ENCODE data around the gene LRRC36. TPM values are rescaled to one million over a fixed set of nuclear protein-coding genes. Genes with fewer than 3 reads are reported as not detected.

LRRC36 gene
- total and polyA plus RNA-seq, 2 of the 13 experiments (the other 11 are each of a cell fraction or from before 2014, with no cell fraction given) = 0.12 to 0.15 TPM

- TF ChIP-seq ZNF615 (CRISPR knock-in tag; IDR thresholded peaks at IDR 0.05; ENCODE audit: borderline replicate concordance) = no peak
- no peak for TF ChIP-seq MLX (CRISPR knock-in tag; IDR thresholded peaks at IDR 0.05)
- no peak for TF ChIP-seq ZNF792 (CRISPR knock-in tag; IDR thresholded peaks at IDR 0.05)
- peak; percentile 39; the same call in 1 of the 2 replicates for TF ChIP-seq ZNF280B (CRISPR knock-in tag; IDR thresholded peaks at IDR 0.05; ENCODE audit: borderline replicate concordance)
- no peak for TF ChIP-seq TFE3 (CRISPR knock-in tag; IDR thresholded peaks at IDR 0.05)
- no peak for TF ChIP-seq FOXA3 (CRISPR knock-in tag; IDR thresholded peaks at IDR 0.05)
- TF ChIP-seq ZNF282 (IDR thresholded peaks at IDR 0.05; ENCODE audit: partially characterized antibody) = no peak
- TF ChIP-seq JARID2 (CRISPR knock-in tag; IDR thresholded peaks at IDR 0.05; ENCODE audit: insufficient replicate concordance) = peak; percentile 3
- TF ChIP-seq ZBTB38 (CRISPR knock-in tag; IDR thresholded peaks at IDR 0.05) = no peak
- TF ChIP-seq GLI4 (CRISPR knock-in tag; IDR thresholded peaks at IDR 0.05; ENCODE audit: borderline replicate concordance) = 0 out of 2 replicates have a peak, but pooled peaks have one; percentile 14
- no peak for TF ChIP-seq ATF5 (CRISPR knock-in tag; IDR thresholded peaks at IDR 0.05; ENCODE audit: low read depth)
- no peak for TF ChIP-seq NR3C1 (CRISPR knock-in tag; IDR thresholded peaks at IDR 0.05)
- no peak for TF ChIP-seq ZC3H4 (CRISPR knock-in tag; IDR thresholded peaks at IDR 0.05; ENCODE audit: borderline replicate concordance)
- TF ChIP-seq CCAR2 (optimal IDR thresholded peaks at IDR 0.05; ENCODE audit: low read depth, low read length) = no peak
- no peak for TF ChIP-seq ZNF674 (CRISPR knock-in tag; IDR thresholded peaks at IDR 0.05; ENCODE audit: low read depth)
- no peak for TF ChIP-seq MEIS2 (CRISPR knock-in tag; IDR thresholded peaks at IDR 0.05)
- 0 out of 2 replicates have a peak, but pooled peaks have one; percentile 8 for TF ChIP-seq EED (CRISPR knock-in tag; IDR thresholded peaks at IDR 0.05)
- TF ChIP-seq ZBTB7B (CRISPR knock-in tag; IDR thresholded peaks at IDR 0.05) = no peak
- TF ChIP-seq CREB3 (CRISPR knock-in tag; IDR thresholded peaks at IDR 0.05) = no peak
- TF ChIP-seq ZNF616 (CRISPR knock-in tag; IDR thresholded peaks at IDR 0.05; ENCODE audit: low read depth) = no peak
- no peak for TF ChIP-seq ZFP41 (CRISPR knock-in tag; IDR thresholded peaks at IDR 0.05; ENCODE audit: borderline replicate concordance)
- 0 out of 2 replicates have a peak, but pooled peaks have one; percentile 17 for TF ChIP-seq ZNF274 (CRISPR knock-in tag; IDR thresholded peaks at IDR 0.05)
- no peak for TF ChIP-seq IRF1 (CRISPR knock-in tag; IDR thresholded peaks at IDR 0.05; ENCODE audit: low read depth)
- peak; percentile 43 for TF ChIP-seq ZNF781 (CRISPR knock-in tag; IDR thresholded peaks at IDR 0.05; ENCODE audit: borderline replicate concordance, not compliant biosample characterization)
- TF ChIP-seq NFE2 (CRISPR knock-in tag; IDR thresholded peaks at IDR 0.05) = no peak
Observed at GRCh38 chr16:67277999-67278772, 48.4 kb upstream of the LRRC36 start (continued).
